ENCODE measurements around the gene RPRD1B.

RPRD1B gene

GRCh38 chr20:38073307-38074071, 39.9 kb downstream of the RPRD1B start:
- H4K91ac ChIP-seq (ENCODE audit: low read length): peak overlapping the region; percentile 14
- no peaks in the 10 kb centered on the region for H3K4me1 ChIP-seq (ENCODE audit: control insufficient read depth, insufficient read depth, low read depth, low read length)
- peak overlapping the region in 1 of 2 experiments; percentile 70 for H2BK12ac ChIP-seq (ENCODE audit: low read length in 2 of 2)
- H3K4me2 ChIP-seq (ENCODE audit: low read length, poor library complexity, severe bottlenecking): no peak overlapping the region
- peak overlapping the region; percentile 16 to 58 for H3K18ac ChIP-seq (ENCODE audit: low read depth in 1 of 2, low read length in 2 of 2)
- no peaks in the 10 kb centered on the region for H3K9me3 ChIP-seq (ENCODE audit: control insufficient read depth, low read length)
- H2AFZ ChIP-seq (ENCODE audit: low read depth, low read length): no peak overlapping the region
- H2BK5ac ChIP-seq (ENCODE audit: low read depth, low read length, poor library complexity, severe bottlenecking): no peak overlapping the region
- H3K4me3 ChIP-seq (ENCODE audit: insufficient read depth in 1 of 2, low read depth in 1 of 2, low read length in 2 of 2): peak overlapping the region in 1 of 2 experiments; percentile 11
- H3K4ac ChIP-seq (ENCODE audit: low read depth in 1 of 2, low read length in 2 of 2): peak overlapping the region in 1 of 2 experiments; percentile 21
- no peaks in the 10 kb centered on the region for H3K27me3 ChIP-seq (ENCODE audit: control insufficient read depth in 1 of 2, insufficient read depth in 1 of 2, low read length in 2 of 2)
- no peak overlapping the region for H2BK15ac ChIP-seq (ENCODE audit: low read depth, poor library complexity, severe bottlenecking)
- H3K14ac ChIP-seq (ENCODE audit: low read length in 2 of 2): no peak overlapping the region
- peak overlapping the region; percentile 52 for H3K9ac ChIP-seq (ENCODE audit: low read length)
- H3K79me1 ChIP-seq (replicated peaks; ENCODE audit: low read length, poor library complexity, severe bottlenecking): peaks cover 23% of the 10 kb centered on the region
- H3K23ac ChIP-seq (ENCODE audit: low read length in 2 of 2): no peak overlapping the region
- WGBS: 67% methylated on average over 5 of the region's 5 CpGs
- DNase-seq: peak; percentile 70
- peak overlapping the region; percentile 12 for H2BK120ac ChIP-seq (ENCODE audit: low read depth, low read length)
- H3K27ac ChIP-seq (ENCODE audit: low read length, poor library complexity, severe bottlenecking): no peak overlapping the region
- H4K8ac ChIP-seq (ENCODE audit: low read length): peak overlapping the region; percentile 8
- H3K36me3 ChIP-seq (ENCODE audit: control insufficient read depth in 1 of 2, insufficient read depth in 2 of 2, low read depth in 1 of 2, low read length in 2 of 2): peaks cover 29 to 61% of the 10 kb centered on the region in 2 experiments
- no peak overlapping the region for H2AK5ac ChIP-seq (ENCODE audit: low read length, severe bottlenecking)

GRCh38 chr20:38075161-38075998, 41.8 kb downstream of the RPRD1B start:
- peak; percentile 56 for DNase-seq
- Histone ChIP-seq H3K27ac (ENCODE audit: low read length, poor library complexity, severe bottlenecking) (no peak overlapping the region), H3K14ac (ENCODE audit: low read length in 2 of 2) (no peak overlapping the region), H2AK5ac (ENCODE audit: low read length, severe bottlenecking) (no peak overlapping the region), H4K8ac (ENCODE audit: low read length) (no peak overlapping the region), H2AFZ (ENCODE audit: low read depth, low read length) (no peak overlapping the region), H3K9ac (ENCODE audit: low read length) (no peak overlapping the region), H3K4ac (ENCODE audit: low read depth in 1 of 2, low read length in 2 of 2) (no peak overlapping the region), H3K23ac (ENCODE audit: low read length in 2 of 2) (no peak overlapping the region), H2BK15ac (ENCODE audit: low read depth, poor library complexity, severe bottlenecking) (no peak overlapping the region), H3K79me1 (replicated peaks; ENCODE audit: low read length, poor library complexity, severe bottlenecking) (peaks cover 26% of the 10 kb centered on the region), H3K18ac (ENCODE audit: low read depth in 1 of 2, low read length in 2 of 2) (no peak overlapping the region), H3K27me3 (ENCODE audit: control insufficient read depth in 1 of 2, insufficient read depth in 1 of 2, low read length in 2 of 2) (no peaks in the 10 kb centered on the region), H3K4me2 (ENCODE audit: low read length, poor library complexity, severe bottlenecking) (no peak overlapping the region), H3K4me3 (ENCODE audit: insufficient read depth in 1 of 2, low read depth in 1 of 2, low read length in 2 of 2) (no peak overlapping the region), H2BK120ac (ENCODE audit: low read depth, low read length) (peak overlapping the region; percentile 22), H3K9me3 (ENCODE audit: control insufficient read depth, low read length) (no peaks in the 10 kb centered on the region), H4K91ac (ENCODE audit: low read length) (no peak overlapping the region), H3K36me3 (ENCODE audit: control insufficient read depth in 1 of 2, insufficient read depth in 2 of 2, low read depth in 1 of 2, low read length in 2 of 2) (peaks cover 27 to 60% of the 10 kb centered on the region in 2 experiments), H2BK5ac (ENCODE audit: low read depth, low read length, poor library complexity, severe bottlenecking) (no peak overlapping the region), H2BK12ac (ENCODE audit: low read length in 2 of 2) (no peak overlapping the region), H3K4me1 (ENCODE audit: control insufficient read depth, insufficient read depth, low read depth, low read length) (no peaks in the 10 kb centered on the region)
- WGBS: no CpG with 5 or more reads among the region's 3 CpGs

GRCh38 chr20:38076548-38076947, 43.0 kb downstream of the RPRD1B start:
- no peak overlapping the region for H3K9ac ChIP-seq (ENCODE audit: low read length)
- no peak overlapping the region for H3K4me2 ChIP-seq (ENCODE audit: low read length, poor library complexity, severe bottlenecking)
- no peak overlapping the region for H2AK5ac ChIP-seq (ENCODE audit: low read length, severe bottlenecking)
- no peak overlapping the region for H2AFZ ChIP-seq (ENCODE audit: low read depth, low read length)
- H3K79me1 ChIP-seq (replicated peaks; ENCODE audit: low read length, poor library complexity, severe bottlenecking): peaks cover 28% of the 10 kb centered on the region
- peak overlapping the region in 1 of 2 experiments; percentile 74 for H3K4ac ChIP-seq (ENCODE audit: low read depth in 1 of 2, low read length in 2 of 2)
- H3K27ac ChIP-seq (ENCODE audit: low read length, poor library complexity, severe bottlenecking): no peak overlapping the region
- no peak overlapping the region for H4K91ac ChIP-seq (ENCODE audit: low read length)
- H4K8ac ChIP-seq (ENCODE audit: low read length): no peak overlapping the region
- H3K4me1 ChIP-seq (ENCODE audit: control insufficient read depth, insufficient read depth, low read depth, low read length): no peaks in the 10 kb centered on the region
- H2BK12ac ChIP-seq (ENCODE audit: low read length in 2 of 2): peak overlapping the region; percentile 68 to 76
- H3K14ac ChIP-seq (ENCODE audit: low read length in 2 of 2): no peak overlapping the region
- no peak overlapping the region for H3K4me3 ChIP-seq (ENCODE audit: insufficient read depth in 1 of 2, low read depth in 1 of 2, low read length in 2 of 2)
- no peak overlapping the region for H3K23ac ChIP-seq (ENCODE audit: low read length in 2 of 2)
- H2BK15ac ChIP-seq (ENCODE audit: low read depth, poor library complexity, severe bottlenecking): no peak overlapping the region
- H3K9me3 ChIP-seq (ENCODE audit: control insufficient read depth, low read length): no peaks in the 10 kb centered on the region
- no peak for DNase-seq
- H3K36me3 ChIP-seq (ENCODE audit: control insufficient read depth in 1 of 2, insufficient read depth in 2 of 2, low read depth in 1 of 2, low read length in 2 of 2): peaks cover 25 to 57% of the 10 kb centered on the region in 2 experiments
- no peak overlapping the region for H2BK5ac ChIP-seq (ENCODE audit: low read depth, low read length, poor library complexity, severe bottlenecking)
- peak overlapping the region; percentile 6 to 54 for H3K18ac ChIP-seq (ENCODE audit: low read depth in 1 of 2, low read length in 2 of 2)
- peak overlapping the region; percentile 12 for H2BK120ac ChIP-seq (ENCODE audit: low read depth, low read length)
- no peaks in the 10 kb centered on the region for H3K27me3 ChIP-seq (ENCODE audit: control insufficient read depth in 1 of 2, insufficient read depth in 1 of 2, low read length in 2 of 2)

GRCh38 chr20:38078084-38078483, 44.5 kb downstream of the RPRD1B start:
- Histone ChIP-seq H4K91ac (ENCODE audit: low read length) (no peak overlapping the region), H3K27me3 (ENCODE audit: control insufficient read depth in 1 of 2, insufficient read depth in 1 of 2, low read length in 2 of 2) (no peaks in the 10 kb centered on the region), H3K4me2 (ENCODE audit: low read length, poor library complexity, severe bottlenecking) (no peak overlapping the region), H3K79me1 (replicated peaks; ENCODE audit: low read length, poor library complexity, severe bottlenecking) (peaks cover 28% of the 10 kb centered on the region), H3K4ac (ENCODE audit: low read depth in 1 of 2, low read length in 2 of 2) (no peak overlapping the region), H3K9me3 (ENCODE audit: control insufficient read depth, low read length) (no peaks in the 10 kb centered on the region), H3K27ac (ENCODE audit: low read length, poor library complexity, severe bottlenecking) (no peak overlapping the region), H3K9ac (ENCODE audit: low read length) (no peak overlapping the region), H3K4me1 (ENCODE audit: control insufficient read depth, insufficient read depth, low read depth, low read length) (no peaks in the 10 kb centered on the region), H3K18ac (ENCODE audit: low read depth in 1 of 2, low read length in 2 of 2) (peak overlapping the region; percentile 44), H3K4me3 (ENCODE audit: insufficient read depth in 1 of 2, low read depth in 1 of 2, low read length in 2 of 2) (no peak overlapping the region), H3K23ac (ENCODE audit: low read length in 2 of 2) (no peak overlapping the region), H4K8ac (ENCODE audit: low read length) (no peak overlapping the region), H2BK5ac (ENCODE audit: low read depth, low read length, poor library complexity, severe bottlenecking) (no peak overlapping the region), H2AK5ac (ENCODE audit: low read length, severe bottlenecking) (no peak overlapping the region), H3K14ac (ENCODE audit: low read length in 2 of 2) (no peak overlapping the region), H2BK120ac (ENCODE audit: low read depth, low read length) (no peak overlapping the region), H3K36me3 (ENCODE audit: control insufficient read depth in 1 of 2, insufficient read depth in 2 of 2, low read depth in 1 of 2, low read length in 2 of 2) (peaks cover 28 to 52% of the 10 kb centered on the region in 2 experiments), H2AFZ (ENCODE audit: low read depth, low read length) (no peak overlapping the region), H2BK15ac (ENCODE audit: low read depth, poor library complexity, severe bottlenecking) (no peak overlapping the region), H2BK12ac (ENCODE audit: low read length in 2 of 2) (peak overlapping the region in 1 of 2 experiments; percentile 87)
- no peak for DNase-seq
- 97% methylated on average over 2 of the region's 2 CpGs for WGBS

Measured in mesenchymal stem cell (in vitro differentiated cells and primary cell).